Measurements from ENCODE around the gene LONRF3.

DNA sequence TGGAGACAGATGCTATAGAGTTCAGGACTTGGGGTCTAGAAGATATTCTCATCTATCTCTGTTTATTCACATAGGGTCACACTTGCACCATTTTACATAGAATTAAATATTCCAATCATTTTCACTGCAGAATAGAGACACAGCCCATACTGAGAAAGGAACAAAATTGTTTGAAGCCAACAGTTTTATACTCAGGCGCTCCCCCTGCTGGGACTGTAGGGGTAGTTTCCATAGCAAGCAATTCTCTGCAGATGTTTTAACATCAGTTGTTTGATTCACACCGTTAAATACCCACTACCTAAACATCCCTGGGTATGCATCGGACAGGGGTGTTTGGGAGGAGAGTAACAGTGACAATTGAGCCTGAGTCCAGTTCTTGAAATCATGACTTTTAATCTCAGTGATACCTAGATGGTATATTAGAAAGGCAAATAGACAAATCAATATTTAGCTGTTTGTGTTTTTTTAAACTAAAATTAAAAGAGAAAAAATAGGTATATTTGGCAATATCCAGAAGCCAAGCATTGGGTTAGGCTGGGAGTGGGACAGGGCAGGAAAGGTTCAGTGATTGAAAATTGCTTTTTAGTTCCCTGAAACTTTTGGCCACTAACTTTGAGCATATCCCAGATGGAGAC lies 33.8 kb downstream of the LONRF3 start:
- TF ChIP-seq, protein P1, sequence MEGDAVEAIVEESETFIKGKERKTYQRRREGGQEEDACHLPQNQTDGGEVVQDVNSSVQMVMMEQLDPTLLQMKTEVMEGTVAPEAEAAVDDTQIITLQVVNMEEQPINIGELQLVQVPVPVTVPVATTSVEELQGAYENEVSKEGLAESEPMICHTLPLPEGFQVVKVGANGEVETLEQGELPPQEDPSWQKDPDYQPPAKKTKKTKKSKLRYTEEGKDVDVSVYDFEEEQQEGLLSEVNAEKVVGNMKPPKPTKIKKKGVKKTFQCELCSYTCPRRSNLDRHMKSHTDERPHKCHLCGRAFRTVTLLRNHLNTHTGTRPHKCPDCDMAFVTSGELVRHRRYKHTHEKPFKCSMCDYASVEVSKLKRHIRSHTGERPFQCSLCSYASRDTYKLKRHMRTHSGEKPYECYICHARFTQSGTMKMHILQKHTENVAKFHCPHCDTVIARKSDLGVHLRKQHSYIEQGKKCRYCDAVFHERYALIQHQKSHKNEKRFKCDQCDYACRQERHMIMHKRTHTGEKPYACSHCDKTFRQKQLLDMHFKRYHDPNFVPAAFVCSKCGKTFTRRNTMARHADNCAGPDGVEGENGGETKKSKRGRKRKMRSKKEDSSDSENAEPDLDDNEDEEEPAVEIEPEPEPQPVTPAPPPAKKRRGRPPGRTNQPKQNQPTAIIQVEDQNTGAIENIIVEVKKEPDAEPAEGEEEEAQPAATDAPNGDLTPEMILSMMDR (IDR thresholded peaks at IDR 0.05), result peak; percentile 65
- TF ChIP-seq EZH2phosphoT487 (IDR thresholded peaks at IDR 0.05), result no peak
- TF ChIP-seq EZH2 (IDR thresholded peaks at IDR 0.05), result no peak
